Measurements from ENCODE around the gene LSR.

Gene LSR

DNA sequence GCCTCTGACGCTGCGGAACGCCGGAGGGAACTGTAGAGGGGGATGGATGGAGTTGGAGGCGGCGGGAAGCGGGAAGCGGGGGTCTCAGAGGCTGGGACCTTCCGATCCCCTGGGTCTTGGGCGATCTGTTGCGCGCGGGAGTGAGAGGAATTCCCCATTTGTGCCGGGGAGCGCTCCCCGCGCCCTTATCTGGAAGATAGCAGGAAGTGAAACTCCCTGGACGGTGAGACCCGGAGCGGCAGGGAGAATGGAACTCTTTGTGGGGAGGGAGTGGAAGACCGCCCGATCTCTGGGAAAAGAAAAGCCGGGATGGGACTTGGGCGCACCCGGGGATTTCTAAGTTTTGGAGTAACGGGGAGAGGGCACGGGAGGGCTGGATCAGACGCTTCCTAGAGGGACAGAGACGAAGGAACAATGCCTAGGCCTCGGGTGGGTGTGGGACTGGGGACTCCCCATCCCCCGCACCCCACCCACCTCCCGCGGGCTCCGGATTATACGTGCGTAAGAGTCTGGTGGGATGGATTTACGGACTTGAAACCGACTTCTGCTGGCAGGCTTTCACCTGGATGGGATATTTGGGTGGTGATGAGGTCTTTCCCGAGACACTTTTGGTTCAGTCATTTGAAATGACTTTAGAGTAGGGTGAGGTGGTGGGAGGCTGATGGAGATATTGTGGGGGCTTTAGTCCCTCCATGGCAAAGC is 495 bp downstream of the LSR start:
- DNase-seq, result no peak

DNA sequence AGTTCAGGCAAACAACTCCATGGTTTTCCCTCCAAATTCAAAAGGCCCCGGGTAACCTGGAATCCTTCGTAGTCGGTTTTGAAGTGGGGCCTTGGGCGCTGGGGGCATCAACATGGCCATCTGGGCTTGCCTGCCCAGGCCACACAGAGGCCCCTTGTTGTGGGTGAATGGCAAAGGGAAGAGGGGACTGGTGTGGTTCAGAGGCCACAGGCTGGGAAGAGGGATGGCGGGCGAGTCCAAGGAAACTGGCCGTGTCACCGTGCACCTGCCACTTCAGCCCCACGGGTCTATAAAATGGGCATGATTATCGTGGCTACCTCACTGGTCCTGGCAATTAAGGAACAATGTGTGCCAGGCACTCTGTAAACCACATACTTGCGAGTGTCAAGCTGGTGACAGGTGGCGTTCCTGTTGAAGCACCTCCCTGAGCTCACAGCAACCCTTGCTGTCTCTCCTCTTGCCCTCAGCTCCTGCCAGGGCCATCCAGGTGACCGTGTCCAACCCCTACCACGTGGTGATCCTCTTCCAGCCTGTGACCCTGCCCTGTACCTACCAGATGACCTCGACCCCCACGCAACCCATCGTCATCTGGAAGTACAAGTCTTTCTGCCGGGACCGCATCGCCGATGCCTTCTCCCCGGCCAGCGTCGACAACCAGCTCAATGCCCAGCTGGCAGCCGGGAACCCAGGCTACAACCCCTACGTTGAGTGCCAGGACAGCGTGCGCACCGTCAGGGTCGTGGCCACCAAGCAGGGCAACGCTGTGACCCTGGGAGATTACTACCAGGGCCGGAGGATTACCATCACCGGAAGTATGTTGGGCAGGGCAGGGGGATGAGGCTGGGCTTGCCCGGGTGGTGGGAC is 1.3 kb downstream of the LSR start:
- DNase-seq, result no peak

DNA sequence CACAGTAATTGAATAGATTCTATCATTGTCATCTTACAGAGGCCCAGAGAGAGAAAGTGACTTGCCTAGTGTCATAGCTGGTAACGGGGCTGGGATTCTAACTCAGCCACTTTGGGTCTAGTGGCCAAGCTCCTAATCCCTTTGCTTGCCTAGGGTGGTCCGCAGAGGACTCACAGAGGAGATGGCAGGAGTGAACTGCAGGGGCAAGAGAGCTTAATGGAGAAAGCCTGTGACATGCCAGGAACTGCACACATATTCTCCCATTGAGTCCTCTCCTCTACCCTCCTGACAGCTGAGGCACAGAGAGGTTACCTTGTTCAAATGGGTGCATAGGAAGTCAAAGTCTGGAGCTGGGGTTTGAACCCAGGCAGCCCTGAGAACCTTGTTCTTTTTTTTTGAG is 2.7 kb downstream of the LSR start:
- no peak for DNase-seq

DNA sequence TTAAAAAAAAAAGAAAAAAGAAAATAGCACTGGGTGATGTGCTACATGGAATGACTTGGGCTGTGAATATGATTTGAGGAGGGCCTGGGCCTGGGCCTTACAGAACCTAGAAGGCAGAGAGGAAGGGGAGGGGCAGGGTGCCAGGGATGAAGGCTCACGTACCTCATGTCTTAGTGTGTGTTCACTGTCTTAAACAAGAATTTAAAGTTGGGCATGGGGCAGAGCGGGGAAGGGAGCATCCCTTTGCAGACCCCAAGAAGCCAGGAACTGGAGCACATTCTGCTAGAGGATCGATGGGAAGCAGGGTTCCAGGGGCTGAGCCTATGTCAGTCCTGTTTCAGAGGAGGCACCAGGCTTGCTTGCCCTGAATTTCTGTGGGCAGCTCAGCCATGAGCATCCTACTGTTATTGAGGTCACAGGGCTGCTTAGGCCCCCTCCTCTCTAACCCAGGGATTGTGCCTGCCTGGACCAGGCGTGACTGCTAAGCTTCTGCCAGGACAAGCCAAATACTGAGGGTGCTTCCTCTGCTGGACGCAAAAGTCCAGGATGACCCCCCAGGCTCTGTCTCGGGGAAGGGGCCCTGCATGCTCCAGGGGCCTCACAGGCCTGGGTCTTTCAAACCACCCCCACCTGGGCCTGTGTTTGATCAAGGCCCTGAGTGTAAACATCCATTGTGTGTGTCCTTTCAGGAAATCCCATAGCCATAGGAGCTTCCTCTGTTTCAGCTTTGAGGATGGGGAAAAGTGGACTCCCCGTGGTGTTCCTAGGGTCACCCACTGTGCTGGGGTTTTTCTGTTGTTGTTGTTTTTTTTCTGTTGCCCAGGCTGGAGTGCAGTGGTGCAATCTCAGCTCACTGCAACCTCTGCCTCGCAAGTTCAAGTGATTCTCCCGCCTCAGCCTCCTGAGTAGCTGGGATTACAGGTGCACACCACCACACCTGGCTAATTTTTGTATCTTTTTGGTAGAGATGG is 4.8 kb downstream of the LSR start:
- no peak for DNase-seq

DNA sequence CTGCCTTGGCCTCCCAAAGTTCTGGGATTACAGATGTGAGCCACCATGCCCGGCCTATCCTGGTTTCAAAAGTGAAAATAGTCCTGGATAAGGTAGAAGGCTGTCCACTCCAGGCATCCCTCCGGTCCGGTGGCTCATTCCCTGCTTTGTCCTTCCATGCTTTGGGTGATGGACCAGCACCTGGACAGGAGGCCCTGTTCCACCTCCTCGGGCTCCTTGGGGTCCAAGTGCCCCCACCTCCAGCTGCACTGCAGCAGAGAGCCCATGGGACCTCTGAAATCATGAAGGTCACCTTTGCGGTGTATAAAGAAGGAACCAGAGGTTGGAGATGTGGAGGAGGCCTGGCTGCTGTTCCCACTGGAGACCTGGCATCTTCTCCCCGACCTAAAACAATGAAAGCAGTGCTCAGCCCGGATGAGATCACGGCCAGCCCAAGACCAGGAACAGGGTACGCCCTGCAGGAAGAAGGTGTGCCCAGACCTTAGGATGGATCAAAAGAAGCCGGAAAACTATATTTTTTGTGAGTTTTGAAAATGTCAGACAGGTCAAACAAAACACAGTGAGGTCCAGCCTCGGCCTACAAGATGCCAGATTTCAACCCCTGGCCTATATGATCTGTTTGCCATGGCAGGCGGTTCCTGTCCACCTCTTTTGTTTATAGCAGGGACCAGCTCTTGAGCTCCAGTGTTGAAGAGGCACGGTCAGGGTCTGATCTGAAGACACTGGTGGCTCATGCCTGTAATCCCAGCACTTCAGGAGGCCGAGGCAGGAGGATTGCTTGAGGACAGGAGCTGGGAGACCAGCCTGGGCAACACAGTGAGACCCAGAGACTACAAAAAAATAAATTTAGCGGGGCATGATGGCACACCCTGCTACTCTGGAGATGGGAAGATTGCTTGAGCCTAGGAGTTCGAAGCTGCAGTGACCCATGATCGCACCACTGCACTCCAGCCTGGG is 5.8 kb downstream of the LSR start:
- no peak for DNase-seq

DNA sequence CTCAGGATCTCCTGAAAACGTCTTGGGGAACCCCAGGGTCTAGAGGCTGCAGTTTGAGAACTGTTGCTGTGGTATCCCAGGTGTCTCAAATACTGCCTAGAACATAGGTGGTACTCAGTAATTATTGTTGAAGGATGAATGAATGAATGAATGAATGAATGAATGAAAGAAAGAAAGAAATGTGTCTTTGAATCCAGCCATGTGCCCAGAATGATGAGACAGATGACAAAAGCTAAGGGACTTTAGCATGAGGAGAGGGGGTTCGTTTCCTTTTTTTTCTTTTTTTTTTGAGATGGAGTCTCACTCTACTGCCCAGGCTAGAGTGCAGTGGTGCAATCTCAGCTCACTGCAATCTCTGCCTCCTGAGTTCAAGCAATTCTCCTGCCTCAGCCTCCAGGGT is 7.8 kb downstream of the LSR start:
- DNase-seq, result no peak

DNA sequence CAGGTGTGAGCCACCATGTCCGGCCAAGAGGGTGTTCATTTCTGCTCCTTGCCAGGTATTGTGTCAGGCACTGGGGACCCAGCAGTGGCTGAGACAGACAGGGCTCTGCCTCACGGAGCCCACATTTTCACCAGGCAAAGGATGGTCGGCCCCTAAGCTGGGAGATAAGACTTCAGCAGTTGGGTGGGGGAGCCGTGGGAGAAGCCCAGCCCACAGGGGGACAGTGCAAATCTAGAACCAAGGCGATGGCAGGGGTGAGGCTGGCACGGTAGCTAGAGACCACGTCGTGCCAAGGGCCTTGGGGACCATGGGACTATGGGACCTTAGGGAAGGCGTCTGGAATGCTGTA is 8.3 kb downstream of the LSR start:
- DNase-seq, result no peak

DNA sequence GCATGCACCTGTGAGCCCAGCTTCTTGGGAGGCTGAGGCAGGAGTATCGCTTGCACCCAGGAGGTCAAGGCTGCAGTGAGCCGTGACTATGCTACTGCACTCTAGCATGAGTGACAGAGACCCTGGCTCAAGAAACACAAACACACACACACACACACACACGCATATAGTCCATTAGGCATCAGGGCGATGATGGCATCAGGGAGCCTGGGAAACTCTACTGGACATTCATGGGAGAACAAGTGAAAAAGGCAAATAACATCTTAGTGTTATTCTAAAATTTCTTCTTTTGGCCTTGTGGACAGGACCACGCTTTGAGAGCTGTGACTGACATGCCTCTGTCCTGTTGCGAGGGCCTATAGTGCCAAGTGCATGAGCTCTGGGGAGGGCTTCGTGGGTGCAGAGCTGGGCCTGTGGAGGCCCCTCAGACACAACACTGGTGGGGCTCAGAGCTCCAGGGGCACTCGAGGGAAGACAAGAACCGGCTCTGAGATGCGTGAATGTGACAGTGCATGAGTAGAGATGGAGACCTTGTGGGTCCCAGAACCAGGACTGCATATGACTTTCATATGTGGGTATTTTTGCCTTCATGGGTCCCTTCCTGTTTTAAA is 12.0 kb downstream of the LSR start:
- no peak for DNase-seq

DNA sequence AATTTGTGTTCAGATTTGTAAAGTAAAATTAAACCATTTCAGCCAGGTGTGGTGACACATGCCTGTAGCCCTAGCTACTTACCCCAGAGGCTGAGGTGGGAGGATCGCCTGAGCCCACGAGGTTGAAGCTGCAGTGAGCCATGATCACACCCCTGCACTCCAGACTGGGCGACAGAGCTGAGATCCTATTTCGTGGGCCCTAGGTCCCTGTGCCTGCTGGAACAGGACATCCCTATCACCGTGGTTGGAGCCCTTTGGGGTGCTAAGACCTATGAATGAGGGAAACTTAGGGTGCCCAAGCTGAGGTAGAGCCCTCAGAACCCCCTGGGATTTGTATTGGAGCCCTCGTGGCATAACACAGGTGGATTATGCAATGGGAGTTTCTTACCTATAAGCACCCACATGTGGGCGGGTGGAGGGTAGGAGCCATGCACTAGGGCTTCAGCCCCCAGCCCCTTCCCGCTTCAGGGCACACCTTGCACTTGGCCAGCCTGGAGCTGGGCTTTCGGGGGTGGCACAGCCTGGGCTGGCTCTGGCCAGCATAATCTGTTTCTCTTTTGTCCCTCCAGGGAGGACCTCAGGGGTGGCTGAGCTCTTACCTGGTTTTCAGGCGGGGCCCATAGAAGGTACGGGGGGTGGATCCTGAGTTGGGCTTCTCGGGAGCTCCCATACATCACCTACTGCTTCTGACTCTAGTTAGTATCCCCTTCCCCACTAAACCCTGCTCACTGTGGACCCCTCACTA is 12.7 kb downstream of the LSR start:
- no peak for DNase-seq

DNA sequence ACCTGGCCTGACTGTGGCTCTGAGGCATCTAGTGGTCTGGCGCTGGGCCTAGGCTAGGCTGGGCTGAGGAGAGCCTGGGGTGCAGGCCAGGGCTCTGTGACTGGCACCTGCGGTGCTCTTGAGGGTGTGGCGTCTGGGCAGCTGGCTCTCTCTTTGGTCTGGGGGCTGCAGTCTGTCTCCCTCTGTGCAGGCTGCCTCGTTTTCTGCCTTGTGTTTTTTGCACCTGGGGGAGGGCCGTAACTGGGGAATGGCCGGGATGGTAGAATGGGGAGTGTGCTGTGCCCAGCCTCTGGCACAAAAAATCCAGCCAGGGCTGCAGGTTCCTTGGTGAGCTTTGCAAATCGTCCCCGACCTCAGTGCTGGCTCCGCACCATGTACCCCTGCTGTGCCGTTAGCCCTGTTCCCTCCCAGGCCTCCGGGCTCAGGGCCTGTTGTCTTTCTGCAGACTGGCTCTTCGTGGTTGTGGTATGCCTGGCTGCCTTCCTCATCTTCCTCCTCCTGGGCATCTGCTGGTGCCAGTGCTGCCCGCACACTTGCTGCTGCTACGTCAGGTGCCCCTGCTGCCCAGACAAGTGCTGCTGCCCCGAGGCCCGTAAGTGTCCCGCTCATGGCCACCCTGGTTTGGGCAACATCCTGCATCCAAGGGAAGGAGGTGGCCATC is 13.4 kb downstream of the LSR start:
- DNase-seq, result no peak

DNA sequence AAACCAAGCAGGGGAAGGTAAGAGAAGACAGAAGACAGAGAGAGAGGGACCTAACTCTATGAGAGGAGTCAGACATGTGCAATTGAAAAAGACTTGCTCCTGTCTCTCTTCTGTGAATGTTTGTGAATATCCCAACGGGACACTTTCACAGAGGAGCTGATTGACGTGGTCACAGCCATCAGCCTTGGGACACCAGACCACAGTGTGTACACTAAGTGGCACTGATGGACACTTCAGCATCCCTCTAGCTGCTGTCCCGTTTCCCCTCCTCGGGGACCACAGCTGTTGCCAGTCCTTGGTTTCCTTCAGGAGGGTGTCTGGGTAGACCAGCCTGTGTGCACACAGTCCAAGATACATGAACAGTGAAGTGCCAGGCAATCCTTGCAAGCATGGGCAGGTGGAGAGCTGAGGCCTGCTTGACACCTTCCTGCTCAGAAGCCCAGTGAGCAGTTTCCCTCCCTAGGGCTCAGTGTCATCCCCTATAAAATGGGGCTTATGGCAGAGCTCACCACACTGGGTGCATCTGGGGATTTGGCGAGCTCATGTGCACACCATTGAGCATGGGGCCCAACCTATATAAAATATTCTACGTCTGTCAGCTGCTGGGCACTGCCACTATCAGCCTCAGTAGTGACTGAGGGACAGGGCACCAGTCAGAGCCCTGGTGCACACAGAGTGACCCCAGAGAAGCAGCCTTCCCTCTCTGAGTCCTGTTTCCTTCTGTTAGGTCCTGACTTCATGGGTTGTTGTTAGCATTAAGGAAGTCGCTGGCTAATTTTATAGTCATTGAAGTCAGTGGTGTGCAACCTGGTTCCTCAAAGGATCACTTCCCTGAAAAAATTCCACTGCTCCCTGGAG is 15.7 kb downstream of the LSR start:
- no peak for DNase-seq

DNA sequence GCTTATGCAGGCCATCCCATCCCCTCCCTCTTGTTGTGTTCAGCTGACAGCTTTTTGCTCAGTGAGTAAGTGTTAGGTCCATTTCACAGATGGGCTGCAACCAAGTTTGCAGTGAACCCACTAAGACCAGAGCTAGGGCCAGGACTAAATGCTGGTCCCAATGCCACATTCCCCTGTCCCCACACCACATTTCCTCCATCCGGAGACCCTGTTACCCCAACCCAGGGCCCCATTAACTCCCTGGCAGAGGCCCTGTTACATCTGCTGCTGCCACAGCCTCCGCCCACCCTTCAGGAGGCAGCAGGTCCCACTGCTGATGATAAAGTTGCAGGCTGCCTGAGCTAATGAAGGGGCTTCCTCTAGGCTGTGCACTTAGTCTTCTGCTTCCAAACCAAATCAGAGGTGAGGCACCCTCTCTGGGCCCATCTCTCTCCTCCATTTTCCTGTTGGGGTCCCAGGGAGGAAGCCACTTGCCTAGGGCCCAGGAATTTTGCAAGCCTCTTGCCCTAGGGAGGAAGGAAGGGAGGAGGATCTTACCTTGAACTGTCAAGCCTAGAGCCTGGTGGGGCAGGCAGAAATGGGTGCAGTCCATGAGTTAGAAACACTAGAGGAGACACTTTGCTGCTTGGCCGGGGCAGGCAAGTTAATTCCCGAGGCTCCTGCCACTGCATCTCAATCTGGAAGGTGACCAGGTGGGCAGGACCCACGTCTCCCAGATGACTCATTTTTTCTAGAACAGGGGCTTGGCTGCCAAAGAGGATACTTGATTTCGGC is 16.5 kb downstream of the LSR start:
- no peak for DNase-seq

DNA sequence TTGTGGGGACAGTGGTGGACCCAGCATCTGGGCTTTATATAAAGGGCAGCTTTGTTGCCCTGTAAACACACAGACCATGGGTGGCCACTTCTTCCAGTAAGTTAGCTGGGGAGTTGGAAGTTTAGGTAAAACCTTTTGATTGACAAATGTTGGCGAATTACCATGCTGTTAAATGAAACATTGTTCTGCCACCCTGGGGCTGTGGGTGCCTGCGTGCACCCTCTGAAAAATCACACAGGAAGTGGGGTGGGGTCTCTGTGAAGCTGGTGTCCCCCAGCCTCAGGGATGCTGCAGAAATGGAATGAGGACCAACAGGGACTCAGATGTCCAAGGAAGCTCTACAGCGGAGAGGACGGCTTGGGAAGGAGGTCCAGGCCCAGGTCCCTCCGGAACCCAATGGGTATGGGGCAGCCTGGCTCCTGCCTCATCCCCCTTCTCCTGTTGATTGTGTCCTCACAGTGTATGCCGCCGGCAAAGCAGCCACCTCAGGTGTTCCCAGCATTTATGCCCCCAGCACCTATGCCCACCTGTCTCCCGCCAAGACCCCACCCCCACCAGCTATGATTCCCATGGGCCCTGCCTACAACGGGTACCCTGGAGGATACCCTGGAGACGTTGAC is 17.2 kb downstream of the LSR start:
- no peak for DNase-seq

DNA sequence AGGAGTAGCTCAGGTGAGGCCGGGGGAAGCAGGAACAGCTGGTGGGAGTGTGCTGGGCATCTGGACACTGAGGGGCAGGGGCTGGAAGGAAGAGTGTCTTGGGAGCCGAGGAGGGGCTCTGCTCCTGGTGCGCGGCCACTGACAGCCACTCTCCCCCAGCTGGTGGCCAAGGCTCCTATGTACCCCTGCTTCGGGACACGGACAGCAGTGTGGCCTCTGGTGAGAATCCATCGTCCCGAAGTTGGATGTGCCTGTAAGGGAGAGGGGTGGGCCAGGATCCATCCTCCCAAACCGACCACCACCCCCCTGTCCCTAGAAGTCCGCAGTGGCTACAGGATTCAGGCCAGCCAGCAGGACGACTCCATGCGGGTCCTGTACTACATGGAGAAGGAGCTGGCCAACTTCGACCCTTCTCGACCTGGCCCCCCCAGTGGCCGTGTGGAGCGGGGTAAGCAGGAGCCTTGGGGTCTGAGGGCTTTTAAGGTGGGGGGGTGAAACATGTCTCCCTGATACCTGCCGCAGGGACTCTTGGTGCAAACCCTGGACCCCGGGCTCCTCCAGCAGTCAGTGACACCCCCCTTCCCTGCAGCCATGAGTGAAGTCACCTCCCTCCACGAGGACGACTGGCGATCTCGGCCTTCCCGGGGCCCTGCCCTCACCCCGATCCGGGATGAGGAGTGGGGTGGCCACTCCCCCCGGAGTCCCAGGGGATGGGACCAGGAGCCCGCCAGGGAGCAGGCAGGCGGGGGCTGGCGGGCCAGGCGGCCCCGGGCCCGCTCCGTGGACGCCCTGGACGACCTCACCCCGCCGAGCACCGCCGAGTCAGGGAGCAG is 17.9 kb downstream of the LSR start:
- DNase-seq, result no peak

DNA sequence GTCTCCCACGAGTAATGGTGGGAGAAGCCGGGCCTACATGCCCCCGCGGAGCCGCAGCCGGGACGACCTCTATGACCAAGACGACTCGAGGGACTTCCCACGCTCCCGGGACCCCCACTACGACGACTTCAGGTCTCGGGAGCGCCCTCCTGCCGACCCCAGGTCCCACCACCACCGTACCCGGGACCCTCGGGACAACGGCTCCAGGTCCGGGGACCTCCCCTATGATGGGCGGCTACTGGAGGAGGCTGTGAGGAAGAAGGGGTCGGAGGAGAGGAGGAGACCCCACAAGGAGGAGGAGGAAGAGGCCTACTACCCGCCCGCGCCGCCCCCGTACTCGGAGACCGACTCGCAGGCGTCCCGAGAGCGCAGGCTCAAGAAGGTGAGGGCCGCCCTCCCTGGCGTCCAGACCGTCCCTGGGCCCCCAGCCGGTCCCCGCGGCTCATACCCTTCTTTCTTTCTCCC is 18.6 kb downstream of the LSR start:
- peak; percentile 61 for DNase-seq

DNA sequence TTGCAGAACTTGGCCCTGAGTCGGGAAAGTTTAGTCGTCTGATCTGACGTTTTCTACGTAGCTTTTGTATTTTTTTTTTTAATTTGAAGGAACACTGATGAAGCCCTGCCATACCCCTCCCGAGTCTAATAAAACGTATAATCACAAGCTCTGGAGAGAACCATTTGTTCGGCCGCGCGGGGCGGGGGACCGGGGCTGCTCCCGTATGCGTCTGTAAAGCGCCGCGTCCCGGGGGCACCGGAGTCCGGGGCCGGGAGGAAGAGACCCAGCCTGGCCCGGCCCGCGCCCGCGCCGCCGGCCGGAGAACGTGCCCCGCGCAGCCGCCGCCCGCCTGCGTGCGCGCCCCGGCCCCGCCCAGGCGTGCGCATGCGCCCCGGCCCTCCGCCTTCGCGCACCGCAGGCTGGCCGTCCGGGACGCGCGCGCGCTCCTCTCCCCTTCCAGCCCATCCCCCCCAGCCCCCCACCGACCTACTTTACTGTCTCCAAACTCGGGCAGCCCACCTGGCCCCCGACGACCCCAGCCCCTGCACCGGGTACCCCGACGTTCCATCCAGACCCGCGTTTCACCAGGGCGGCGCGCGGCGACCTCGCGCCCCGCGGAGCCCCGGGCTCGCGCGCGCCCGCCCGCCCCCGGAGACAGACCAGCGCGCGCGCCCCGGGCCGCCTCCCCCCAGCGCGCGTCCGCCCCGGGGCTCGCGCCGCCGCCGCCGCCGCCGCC is 19.2 kb downstream of the LSR start:
- peak; percentile 74 for DNase-seq

All from stimulated activated CD4-positive, alpha-beta T cell treated with anti-CD3 and anti-CD28 coated beads, Interleukin-4, amount 100 ng/mL, for 1 hour (primary cell).